G401.6 (cell line): Measurements from ENCODE around the gene PLA2G5.
"Not testable (repeated sequence)": the region's sequence is repeated elsewhere in the genome, so short reads cannot be mapped to it uniquely, and the experiment has no call there.

Experiments used
- FAIRE-seq: peaks from 2 replicates; lab custom pipeline; 2012; peaks lifted over from hg19 to GRCh38; lab: Jason Lieb, UNC

Gene PLA2G5, protein sequence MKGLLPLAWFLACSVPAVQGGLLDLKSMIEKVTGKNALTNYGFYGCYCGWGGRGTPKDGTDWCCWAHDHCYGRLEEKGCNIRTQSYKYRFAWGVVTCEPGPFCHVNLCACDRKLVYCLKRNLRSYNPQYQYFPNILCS

GRCh38 chr1:20069874-20070273, at the start of gene PLA2G5:
PLA2G5 (plus strand) TSS chr1:20070194; CDS start chr1:20084831, 14,637 bp downstream.
- no peak for FAIRE-seq

DNA sequence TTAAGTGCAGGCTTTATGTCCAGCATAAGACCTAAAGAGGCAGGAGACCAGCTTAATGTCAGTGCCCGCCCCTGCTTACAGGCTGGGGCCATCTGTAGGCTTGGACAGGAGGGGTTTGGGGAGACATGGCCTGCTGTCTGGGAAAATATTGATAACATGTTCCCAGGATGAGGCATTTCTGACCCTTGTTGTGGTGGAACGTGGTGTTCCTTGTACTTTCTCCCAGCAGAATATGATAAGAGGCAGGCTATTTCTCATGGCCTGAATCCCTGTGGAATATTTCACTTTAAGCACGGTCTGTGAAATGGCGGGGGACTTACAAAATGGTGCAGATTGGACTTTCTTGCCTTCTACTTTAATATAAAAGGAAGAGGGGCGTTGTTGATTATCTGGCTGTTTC, 41.9 kb upstream of the PLA2G5 start:
- FAIRE-seq, result no peak

GRCh38 chr1:20028726-20029125, 41.3 kb upstream of the PLA2G5 start:
- FAIRE-seq, result no peak

DNA sequence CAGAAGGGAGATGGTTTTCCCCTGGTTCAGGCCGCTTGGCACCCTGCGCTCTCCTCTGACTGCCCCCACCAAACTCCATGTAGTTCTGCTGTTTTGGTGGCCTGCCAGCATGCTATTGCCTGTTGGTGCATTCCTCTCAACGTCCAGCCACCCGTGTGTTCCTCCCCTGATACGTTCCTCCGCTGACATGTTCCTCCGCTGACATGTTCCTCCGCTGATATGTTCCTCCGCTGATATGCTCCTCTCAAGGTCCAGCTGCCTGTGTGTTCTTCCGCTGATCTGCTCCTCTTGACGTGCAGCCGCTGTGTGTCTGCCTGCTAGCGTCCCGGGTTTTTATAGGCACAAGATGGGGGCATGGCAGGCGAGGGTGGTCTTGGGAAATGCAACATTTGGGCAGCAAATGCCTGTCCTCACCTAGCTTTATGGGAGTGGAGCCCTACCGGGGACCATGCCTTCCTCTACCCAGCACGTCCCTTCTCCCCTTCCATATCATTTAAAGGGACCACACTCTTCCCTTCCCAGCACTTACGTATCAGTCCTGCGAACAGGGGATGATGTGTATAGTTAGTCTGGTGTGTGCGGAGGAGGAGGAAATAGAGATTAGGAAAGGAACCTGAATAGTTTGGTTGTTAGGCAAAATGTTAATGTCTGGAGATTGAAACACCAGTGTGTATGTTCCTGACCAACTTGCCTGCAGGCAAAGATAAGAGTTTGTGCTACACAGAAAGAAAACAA, 40.6 kb upstream of the PLA2G5 start:
- FAIRE-seq, result no peak

GRCh38 chr1:20030436-20031151, 39.4 kb upstream of the PLA2G5 start:
- not testable (repeated sequence) for FAIRE-seq

DNA sequence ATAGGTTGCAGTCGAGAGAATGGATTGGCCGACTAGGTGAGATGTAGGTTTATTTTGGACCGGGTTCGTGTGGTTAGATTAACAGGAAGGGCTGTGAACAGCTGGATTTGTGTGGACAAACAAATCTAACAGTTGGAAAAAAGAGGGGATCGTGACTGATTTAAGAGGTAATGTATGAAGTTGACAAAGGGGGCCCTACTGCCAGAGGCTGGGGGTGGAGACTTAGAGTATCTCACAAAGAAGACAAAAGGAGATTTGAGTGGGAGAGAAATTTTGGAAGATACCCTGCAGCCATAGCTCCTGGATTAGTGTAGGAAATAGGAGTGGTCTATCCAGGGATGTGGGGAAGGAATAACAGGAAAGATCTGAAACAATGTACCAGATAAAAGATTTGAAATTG, 38.8 kb upstream of the PLA2G5 start:
- FAIRE-seq, result no peak

GRCh38 chr1:20031836-20032235, 38.2 kb upstream of the PLA2G5 start:
- no peak for FAIRE-seq

DNA sequence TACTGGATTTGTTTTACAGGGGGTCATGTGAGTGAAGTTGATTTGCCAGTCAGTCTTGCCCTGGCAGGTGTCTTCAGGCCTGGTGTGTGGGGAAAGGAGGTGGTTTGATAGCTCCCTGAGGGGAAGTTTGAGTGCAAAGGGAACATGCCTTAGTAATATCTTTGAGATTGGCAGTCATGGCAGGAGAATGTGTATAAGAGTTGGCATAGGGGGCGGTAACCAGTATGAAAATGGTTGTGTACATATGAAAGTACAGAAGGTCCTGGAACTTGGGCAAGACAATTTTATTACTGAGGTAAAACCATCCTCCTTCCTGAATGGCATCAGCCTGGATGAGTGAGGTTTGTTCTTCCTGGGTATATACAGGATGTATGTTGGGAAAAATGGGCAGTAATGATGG, 37.6 kb upstream of the PLA2G5 start:
- no peak for FAIRE-seq

DNA sequence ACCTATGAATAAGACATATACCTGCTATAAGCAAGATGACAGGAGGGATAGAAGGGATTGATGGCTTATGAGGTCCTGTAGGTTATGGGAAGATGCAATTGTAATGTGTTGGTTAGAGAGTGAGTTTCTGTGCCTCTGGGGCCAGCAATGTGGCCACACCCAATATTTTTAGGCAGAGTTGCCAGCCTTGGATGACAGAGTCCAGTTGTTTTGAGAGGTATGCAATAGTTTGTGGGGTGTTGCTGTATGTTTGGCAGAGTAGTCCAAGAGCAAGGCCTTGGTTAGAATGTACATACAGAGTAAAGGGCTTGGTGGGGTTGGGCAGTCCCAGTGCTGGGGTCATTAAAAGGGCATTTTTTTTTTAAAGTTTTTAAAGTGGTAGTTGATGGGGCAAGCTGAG, 36.6 kb upstream of the PLA2G5 start:
- FAIRE-seq, result no peak

- FAIRE-seq, result no peak
Measured at GRCh38 chr1:20035114-20035513, 34.9 kb upstream of the PLA2G5 start.

GRCh38 chr1:20037877-20038276, 32.1 kb upstream of the PLA2G5 start:
- no peak for FAIRE-seq

DNA sequence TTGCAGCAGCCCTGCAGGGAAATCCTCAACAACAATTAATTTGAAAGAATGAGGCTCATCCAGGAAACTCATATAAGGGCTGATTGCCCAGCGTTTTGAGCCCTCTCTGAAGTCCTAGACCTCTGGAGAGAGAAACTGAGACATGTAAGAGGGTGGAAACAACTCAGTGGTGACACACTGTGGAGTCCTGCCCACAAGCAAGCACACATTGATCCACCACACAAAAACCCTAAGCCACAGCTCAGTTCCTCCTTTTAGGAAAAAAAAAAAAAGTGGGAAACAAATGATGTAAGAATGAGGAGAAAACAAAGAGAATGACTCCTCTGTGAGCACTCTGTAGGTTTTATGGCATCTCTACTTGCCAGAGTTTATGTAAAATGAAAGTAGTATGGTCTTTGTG, 22.9 kb upstream of the PLA2G5 start:
- no peak for FAIRE-seq

GRCh38 chr1:20048563-20048962, 21.4 kb upstream of the PLA2G5 start:
- FAIRE-seq, result no peak

DNA sequence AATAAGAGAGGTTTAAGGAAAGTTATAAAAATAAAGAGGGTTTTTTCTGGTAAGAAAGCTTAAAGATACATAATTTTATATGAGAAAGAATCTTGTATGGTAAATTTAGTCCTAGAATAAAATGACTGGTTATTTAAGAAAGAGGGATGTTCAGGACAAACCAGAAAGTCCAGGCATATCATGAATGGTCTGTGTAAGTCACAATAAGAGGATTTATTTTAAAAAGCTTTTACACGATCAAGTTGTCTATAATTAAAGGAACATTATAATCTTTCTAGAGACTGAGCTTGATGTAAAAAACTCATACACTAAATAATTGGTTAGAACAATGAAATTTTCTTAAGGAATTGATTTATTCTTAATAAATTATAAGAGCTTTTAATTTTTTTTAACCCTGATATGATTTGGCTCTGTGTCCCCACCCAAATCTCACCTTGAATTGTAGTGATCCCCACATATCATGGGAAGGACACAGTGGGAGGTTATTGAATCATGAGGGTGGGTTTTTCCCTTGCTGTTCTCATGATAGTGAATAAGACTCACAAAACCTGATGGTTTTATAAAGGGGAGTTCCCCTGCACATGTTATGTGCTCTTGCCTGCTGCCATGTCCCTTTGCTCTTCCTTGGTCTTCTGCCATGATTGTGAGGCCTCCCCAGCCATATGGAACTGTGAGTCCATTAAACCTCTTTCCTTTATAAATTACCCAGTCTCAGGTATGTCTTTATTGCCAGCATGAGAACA, 20.8 kb upstream of the PLA2G5 start:
- not testable (repeated sequence) for FAIRE-seq

DNA sequence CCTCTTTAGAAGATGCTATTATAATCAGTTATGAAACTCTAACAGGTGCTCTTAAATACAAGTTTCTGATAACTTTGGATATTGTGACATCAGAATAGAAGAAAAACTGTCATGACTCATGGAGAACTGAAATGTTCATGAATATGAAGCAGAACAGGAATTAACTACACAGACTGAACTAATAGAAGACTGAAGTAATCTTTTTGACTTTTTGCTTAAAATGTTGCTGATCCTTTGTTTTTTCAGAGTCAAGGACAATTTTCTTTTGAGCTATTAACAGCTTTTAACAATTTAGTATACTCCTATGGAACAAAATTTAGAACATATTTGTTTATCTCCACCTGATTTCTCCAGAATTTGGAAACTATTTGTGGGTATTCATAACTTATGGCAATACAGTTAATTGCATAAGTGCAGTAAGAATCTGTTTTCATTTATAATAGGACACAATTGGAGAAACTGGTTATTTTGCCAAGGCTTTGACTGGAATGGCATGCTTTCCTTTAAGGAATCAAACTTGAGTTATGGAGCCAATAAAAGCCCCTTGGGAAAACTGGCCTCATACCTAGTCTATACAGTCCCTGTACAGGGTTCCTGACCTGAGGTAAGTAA, 18.7 kb upstream of the PLA2G5 start:
- FAIRE-seq, result no peak

- FAIRE-seq, result no peak
Measured at GRCh38 chr1:20052386-20052785, 17.6 kb upstream of the PLA2G5 start.

GRCh38 chr1:20057886-20058420, 12.0 kb upstream of the PLA2G5 start:
- FAIRE-seq, result no peak

DNA sequence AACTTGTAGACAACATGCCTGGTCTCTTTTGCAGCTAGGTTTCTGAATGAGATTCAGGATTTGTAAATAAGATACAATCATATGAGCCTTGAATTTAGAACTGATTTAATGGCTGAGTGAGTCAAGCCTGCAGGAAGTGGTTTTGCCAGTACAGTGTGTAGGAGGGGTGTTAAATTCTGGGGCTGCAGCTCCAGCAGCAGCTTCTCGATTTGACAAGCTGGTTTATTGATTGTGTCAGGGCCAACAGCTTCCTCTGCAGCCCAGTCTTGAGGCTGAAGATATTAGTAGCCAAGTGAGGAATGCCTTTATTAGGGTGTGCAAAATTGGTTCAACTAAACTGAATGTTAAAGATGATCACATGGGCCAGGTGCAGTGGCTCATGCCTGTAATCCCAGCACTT, 11.5 kb upstream of the PLA2G5 start:
- FAIRE-seq, result no peak

GRCh38 chr1:20059847-20060246, 10.1 kb upstream of the PLA2G5 start:
- FAIRE-seq, result no peak

DNA sequence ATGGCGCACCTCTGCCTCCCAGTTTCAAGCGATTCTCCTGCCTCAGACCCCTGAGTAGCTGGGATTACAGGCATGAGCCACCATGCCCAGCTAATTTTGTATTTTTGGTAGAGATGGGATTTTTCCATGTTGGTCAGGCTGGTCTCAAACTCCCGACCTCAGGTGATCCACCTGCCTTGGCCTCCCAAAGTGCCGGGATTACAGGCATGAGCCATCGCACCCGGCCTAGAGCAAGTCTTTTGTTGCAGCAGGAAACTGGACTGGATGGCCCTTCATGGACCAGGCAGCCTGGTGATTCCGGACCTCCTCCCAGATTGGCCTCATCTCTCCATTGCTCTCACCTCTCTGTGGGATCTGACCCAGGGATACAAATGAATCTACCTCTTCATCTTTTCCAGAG, 9.2 kb upstream of the PLA2G5 start:
- FAIRE-seq, result not testable (repeated sequence)

- no peak for FAIRE-seq
Measured at GRCh38 chr1:20061866-20062265, 8.1 kb upstream of the PLA2G5 start.

- no peak for FAIRE-seq
Measured at GRCh38 chr1:20063861-20064292, 6.1 kb upstream of the PLA2G5 start.
